H1 (cell line): ENCODE results near the gene KDM6B. TPM values are rescaled to one million over a fixed set of nuclear protein-coding genes. Genes with fewer than 3 reads are reported as not detected.

Source experiments
- CTCF ChIA-PET: fragments of 300-600 bp; sonication (Branson Sonifier 250); formaldehyde crosslinking; loops from one replicate; lab custom pipeline; 2021; ENCODE audit not compliant: partially characterized antibody; lab: Charles Lee
- POLR2A ChIA-PET: fragments of 300-600 bp; sonication (Branson Sonifier 250); formaldehyde crosslinking; loops from one replicate; lab custom pipeline; 2021; ENCODE audit warnings: inconsistent platforms; ENCODE audit not compliant: partially characterized antibody; lab: Charles Lee
- DNase-seq, 2 experiments: peaks; one replicate each; pipeline versions ENCODE4 v3.0.0 to v3.0.0-alpha.2; 2010 to 2022; ENCODE audit warnings: low spot score in 2 of 2, low read depth in 1 of 2, mixed read lengths in 1 of 2
- FAIRE-seq: peaks from 2 replicates; lab custom pipeline; 2011; peaks lifted over from hg19 to GRCh38; lab: Jason Lieb, UNC
- H2AFZ ChIP-seq: 2 replicates; pipeline ENCODE4 v1.8.1; 2012; ENCODE audit warnings: low read length, inconsistent platforms
- H2AK5ac ChIP-seq: 2 replicates; pipeline ENCODE4 v1.6.1; 2013; ENCODE audit warnings: low read depth, low read length
- H2BK120ac ChIP-seq: replicated peaks from 2 replicates; pipeline ENCODE3; 2013; ENCODE audit warnings: low read depth, low read length, inconsistent platforms
- H2BK12ac ChIP-seq: 2 replicates; pipeline ENCODE4 v1.6.1; 2013; ENCODE audit warnings: low read depth, low read length
- H2BK15ac ChIP-seq: 2 replicates; pipeline ENCODE4 v1.6.1; 2013; ENCODE audit warnings: low read length
- H2BK20ac ChIP-seq: 2 replicates; pipeline ENCODE4 v1.6.1; 2013; ENCODE audit warnings: low read length
- H2BK5ac ChIP-seq: 2 replicates; pipeline ENCODE4 v1.6.1; 2013; ENCODE audit warnings: low read depth, low read length
- H3K14ac ChIP-seq: 2 replicates; pipeline ENCODE4 v1.6.1; 2013; ENCODE audit warnings: inconsistent platforms; ENCODE audit not compliant: insufficient read length
- H3K18ac ChIP-seq: 2 replicates; pipeline ENCODE4 v1.6.1; 2013; ENCODE audit warnings: low read length; ENCODE audit errors: extremely low read depth
- H3K23ac ChIP-seq: 2 replicates; pipeline ENCODE4 v1.6.1; 2013; ENCODE audit warnings: inconsistent platforms; ENCODE audit not compliant: insufficient read length
- H3K23me2 ChIP-seq: 2 replicates; pipeline ENCODE4 v1.6.1; 2013; ENCODE audit warnings: low read depth, low read length
- H3K27ac ChIP-seq: 2 replicates; pipeline ENCODE4 v1.6.1; 2011; ENCODE audit warnings: low read depth, low read length, inconsistent platforms
- H3K27me3 ChIP-seq, 4 experiments: replicated peaks in 1 of 4; 1 replicate in 1 of 4; 2 replicates in 3 of 4; pipeline versions ENCODE4 v1.6.1 to v1.8.1; 2011 to 2013; ENCODE audit warnings: low read length in 3 of 4, mild to moderate bottlenecking in 3 of 4, inconsistent platforms in 2 of 4, mixed read lengths in 2 of 4, moderate library complexity in 1 of 4; ENCODE audit not compliant: control insufficient read depth in 3 of 4, insufficient read depth in 3 of 4; ENCODE audit errors: extremely low read depth in 1 of 4
- H3K36me3 ChIP-seq, 4 experiments: 2 replicates each; pipeline versions ENCODE4 v1.6.1 to v1.8.1; 2011 to 2013; ENCODE audit warnings: mild to moderate bottlenecking in 4 of 4, low read length in 3 of 4, moderate library complexity in 2 of 4, control low read depth in 1 of 4, inconsistent platforms in 1 of 4; ENCODE audit not compliant: insufficient read depth in 4 of 4, control insufficient read depth in 2 of 4
- H3K4ac ChIP-seq: replicated peaks from 2 replicates; pipeline ENCODE3; 2013; ENCODE audit warnings: low read length, low read depth, mixed read lengths, inconsistent platforms; ENCODE audit not compliant: insufficient read length
- H3K4me1 ChIP-seq, 4 experiments: replicated peaks in 1 of 4; 1 replicate in 1 of 4; 2 replicates in 3 of 4; pipeline versions ENCODE4 v1.6.1 to v1.8.1; 2011 to 2013; ENCODE audit warnings: low read length in 3 of 4, inconsistent platforms in 2 of 4, mixed read lengths in 1 of 4; ENCODE audit not compliant: insufficient read depth in 4 of 4, control insufficient read depth in 3 of 4
- H3K4me2 ChIP-seq, 2 experiments: 2 replicates each; pipeline versions ENCODE4 v1.6.1 to v1.8.1; 2011 to 2013; ENCODE audit warnings: low read depth in 2 of 2, low read length in 2 of 2, control low read depth in 1 of 2, inconsistent platforms in 1 of 2, mild to moderate bottlenecking in 1 of 2; ENCODE audit not compliant: insufficient read depth in 1 of 2
- H3K4me3 ChIP-seq, 4 experiments: fragments of 200-600, 300-600 bp in 1 of 4; sonication (generic), shearing (Covaris generic), sonication (Bioruptor Twin) in 1 of 4; 2 replicates each; pipeline versions ENCODE4 v1.5.1 to v1.8.1; 2011 to 2016; ENCODE audit warnings: low read length in 4 of 4, low read depth in 3 of 4, control low read depth in 2 of 4, inconsistent platforms in 2 of 4, mild to moderate bottlenecking in 2 of 4, mixed read lengths in 1 of 4, moderate library complexity in 1 of 4; ENCODE audit not compliant: insufficient read depth in 2 of 4; ENCODE audit errors: extremely low read depth in 1 of 4
- H3K56ac ChIP-seq: replicated peaks from 2 replicates; pipeline ENCODE3; 2013; ENCODE audit warnings: low read depth, mild to moderate bottlenecking, mixed read lengths, low read length, inconsistent platforms; ENCODE audit not compliant: insufficient read length
- H3K79me1 ChIP-seq: 2 replicates; pipeline ENCODE4 v1.6.1; 2013; ENCODE audit warnings: low read depth, low read length, control low read depth
- H3K79me2 ChIP-seq, 2 experiments: 2 replicates each; pipeline versions ENCODE4 v1.6.1 to v1.8.1; 2012 to 2013; ENCODE audit warnings: low read length in 2 of 2, mild to moderate bottlenecking in 2 of 2, inconsistent platforms in 1 of 2; ENCODE audit not compliant: insufficient read depth in 2 of 2, control insufficient read depth in 1 of 2
- H3K9ac ChIP-seq, 4 experiments: replicated peaks in 1 of 4; 1 replicate in 1 of 4; 2 replicates in 3 of 4; pipeline versions ENCODE4 v1.6.1 to v1.8.1; 2011 to 2013; ENCODE audit warnings: low read depth in 3 of 4, low read length in 3 of 4, control low read depth in 2 of 4, mild to moderate bottlenecking in 2 of 4, moderate library complexity in 2 of 4, inconsistent platforms in 1 of 4; ENCODE audit errors: extremely low read depth in 1 of 4
- H3K9me3 ChIP-seq, 2 experiments: 2 replicates each; pipeline versions ENCODE4 v1.6.1 to v1.8.1; 2012 to 2013; ENCODE audit warnings: mild to moderate bottlenecking in 2 of 2, moderate library complexity in 2 of 2, control low read depth in 1 of 2, inconsistent platforms in 1 of 2, low read depth in 1 of 2, low read length in 1 of 2, mixed read lengths in 1 of 2; ENCODE audit not compliant: insufficient read depth in 2 of 2
- H4K20me1 ChIP-seq, 2 experiments: replicated peaks in 1 of 2; 2 replicates each; pipeline versions ENCODE3 to v1.8.1; 2011 to 2013; ENCODE audit warnings: inconsistent platforms in 2 of 2, low read length in 2 of 2, mild to moderate bottlenecking in 1 of 2; ENCODE audit not compliant: insufficient read depth in 2 of 2, control insufficient read depth in 1 of 2
- H4K5ac ChIP-seq: 2 replicates; pipeline ENCODE4 v1.6.1; 2013; ENCODE audit warnings: low read length, low read depth, mixed read lengths, inconsistent platforms; ENCODE audit not compliant: insufficient read length
- H4K8ac ChIP-seq: 2 replicates; pipeline ENCODE4 v1.8.0; 2013; ENCODE audit warnings: mild to moderate bottlenecking, moderate library complexity, low read length, inconsistent platforms; ENCODE audit not compliant: insufficient read depth; ENCODE audit errors: extremely low read depth
- H4K91ac ChIP-seq: replicated peaks from 2 replicates; pipeline ENCODE3; 2013; ENCODE audit warnings: low read length, mixed read lengths, inconsistent platforms; ENCODE audit not compliant: insufficient read length
- BRCA1 ChIP-seq: IDR thresholded peaks from 2 replicates; pipeline ENCODE4 v1.6.1; 2012; ENCODE audit warnings: low read depth, low read length, improper control_type of control experiment
- CBX8 ChIP-seq: fragments of 300-800, 300-1000 bp; sonication (generic); IDR thresholded peaks from 2 replicates; pipeline ENCODE4 v1.7.1; 2016; ENCODE audit warnings: low read depth, low read length, borderline replicate concordance
- CTBP2 ChIP-seq: IDR thresholded peaks from 2 replicates; pipeline ENCODE4 v1.7.0; 2011; ENCODE audit warnings: borderline replicate concordance, mild to moderate bottlenecking, moderate library complexity, mixed read lengths, low read length; ENCODE audit not compliant: insufficient read depth, insufficient read length
- EP300 ChIP-seq, 2 experiments: IDR thresholded peaks; 1 replicate in 1 of 2; 2 replicates in 1 of 2; pipeline ENCODE4 v1.6.1; 2011 to 2012; ENCODE audit warnings: low read depth in 2 of 2, low read length in 2 of 2, mild to moderate bottlenecking in 2 of 2, borderline replicate concordance in 1 of 2, inconsistent platforms in 1 of 2, moderate library complexity in 1 of 2
- KDM1A ChIP-seq: fragments of 200-600, 300-600 bp; sonication (generic); IDR thresholded peaks from 2 replicates; pipeline ENCODE4 v1.7.1; 2016; ENCODE audit warnings: mild to moderate bottlenecking, low read length, borderline replicate concordance
- KDM4A ChIP-seq: IDR thresholded peaks from one replicate; pipeline ENCODE4 v1.7.1; 2012; ENCODE audit warnings: low read depth, mild to moderate bottlenecking, moderate library complexity, low read length, inconsistent platforms; ENCODE audit not compliant: severe bottlenecking
- SAP30 ChIP-seq: fragments of 300-600 bp; sonication (generic); IDR thresholded peaks from 2 replicates; pipeline ENCODE4 v1.7.1; 2012; ENCODE audit warnings: low read length, moderate library complexity, mild to moderate bottlenecking, inconsistent platforms; ENCODE audit not compliant: insufficient read depth, insufficient replicate concordance
- SP2 ChIP-seq: IDR thresholded peaks from 2 replicates; pipeline ENCODE4 v1.6.1; 2012; ENCODE audit warnings: mild to moderate bottlenecking, low read length, inconsistent platforms
- TAF1 ChIP-seq: IDR thresholded peaks from 2 replicates; pipeline ENCODE4 v1.6.1; 2011; ENCODE audit warnings: mild to moderate bottlenecking, low read depth, low read length
- TBP ChIP-seq: IDR thresholded peaks from 2 replicates; pipeline ENCODE4 v1.6.1; 2011; ENCODE audit warnings: low read depth, low read length, improper control_type of control experiment
- TEAD4 ChIP-seq: IDR thresholded peaks from 2 replicates; pipeline ENCODE4 v1.6.1; 2012; ENCODE audit warnings: low read depth, low read length, inconsistent platforms, mixed read lengths
- WGBS, 2 experiments: shearing (Covaris generic) in 1 of 2; methylation state at CpG; one replicate each; pipeline versions ENCODE4 v1.1.6 to v1.1.7; 2013 to 2015; ENCODE audit warnings: low lambda C conversion rate in 2 of 2, mixed read lengths in 2 of 2, inconsistent platforms in 1 of 2, low coverage in 1 of 2, missing lambda C conversion rate in 1 of 2; ENCODE audit not compliant: insufficient replicate concordance in 2 of 2, insufficient coverage in 1 of 2, insufficient read length in 1 of 2; ENCODE audit errors: extremely low coverage in 1 of 2, missing lambda C conversion rate in 1 of 2; 5-methylcytosine and 5-hydroxymethylcytosine counted together
- polyA plus RNA-seq, 7 experiments: library from polyadenylated mRNA; depleted of rRNA in 3 of 7; stranded (reverse) in 5 of 7; unstranded in 2 of 7; fragments of >200 nt in 5 of 7; fragments of 200-250 nt in 2 of 7; gene quantifications; 1 replicate in 5 of 7; 2 replicates in 1 of 7; 4 replicates in 1 of 7; pipeline versions ENCODE4 v1.2.1 to v1.2.3, GENCODE V29; 2011 to 2013; ENCODE audit warnings: missing spikeins in 2 of 7, mixed read lengths in 2 of 7
- total RNA-seq: library from RNA; stranded (reverse); fragmentation: NEBNext Ultra II Directional; extraction: Animal tissue kit (Norgen Biotek cat#: 25700); gene quantifications from 2 replicates; pipeline ENCODE4 v1.2.1, GENCODE V29; 2021
- TF ChIP-seq, protein P1 (sequence below): IDR thresholded peaks from 2 replicates; pipeline ENCODE4 v1.6.1; 2012; ENCODE audit warnings: inconsistent platforms

Gene KDM6B
- total and polyA plus RNA-seq, 2 of the 8 experiments (the other 6 are each of a cell fraction or from before 2014, with no cell fraction given): 0.48 to 3.7 TPM

DNA sequence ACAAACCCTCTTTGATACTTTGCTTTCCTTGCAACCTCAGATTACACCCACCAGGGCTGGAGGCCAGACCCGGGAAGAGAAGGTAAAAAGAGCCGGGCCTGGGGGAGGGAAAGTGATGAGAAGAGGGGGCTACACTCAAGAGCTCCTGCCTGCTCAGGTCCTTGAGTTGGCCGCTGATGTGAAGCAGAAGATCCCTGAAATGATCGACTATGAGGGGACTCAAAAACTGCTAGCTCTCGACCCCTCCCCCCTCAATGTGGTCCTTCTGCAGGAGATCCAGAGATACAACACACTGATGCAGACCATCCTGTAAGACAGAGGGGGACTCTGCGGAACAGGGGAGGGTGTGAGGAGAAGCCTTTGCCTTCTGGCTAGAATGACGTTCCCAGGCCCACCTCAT, 2.8 kb upstream of the KDM6B start:
- no peaks in the 10 kb centered on the region for H3K36me3 ChIP-seq
- ChIA-PET POLR2A (interaction anchor here (3.0 to 3.3 kb wide), 2 partner anchors 11 to 14 kb away, joined by 10 to 12 read pairs; no protein-coding TSS in a partner anchor), CTCF (interaction anchor here (1.4 to 5.5 kb wide), 3 partner anchors 11 to 87 kb away, joined by 4 to 26 read pairs (median 23); no protein-coding TSS in a partner anchor)
- no peak overlapping the region for H2BK5ac ChIP-seq
- no peak overlapping the region for H3K18ac ChIP-seq
- no peak overlapping the region for H3K4ac ChIP-seq
- H3K4me2 ChIP-seq: no peak overlapping the region
- no peak overlapping the region for H2BK15ac ChIP-seq
- 74% methylated on average over 6 of the region's 7 CpGs; no CpG with 5 or more reads in 1 of the 2 experiments for WGBS, 2 experiments
- H2AFZ ChIP-seq: no peak overlapping the region
- H4K8ac ChIP-seq: no peak overlapping the region
- no peaks in the 10 kb centered on the region for H3K79me1 ChIP-seq
- no peak overlapping the region for H3K9ac ChIP-seq
- H3K4me3 ChIP-seq: no peak overlapping the region
- H4K91ac ChIP-seq: no peak overlapping the region
- no peak overlapping the region for H2BK120ac ChIP-seq
- DNase-seq: no peak
- H3K23ac ChIP-seq: no peak overlapping the region
- no peak overlapping the region for H3K56ac ChIP-seq
- 0 out of 2 replicates have a peak overlapping the region, but pooled peaks have one; percentile 13 for H2AK5ac ChIP-seq
- no peaks in the 10 kb centered on the region for H3K79me2 ChIP-seq
- H2BK12ac ChIP-seq: 0 out of 2 replicates have a peak overlapping the region, but pooled peaks have one; percentile 3
- H3K14ac ChIP-seq: no peak overlapping the region
- peaks cover 4 to 38% (median 30%) of the 10 kb centered on the region in 4 experiments for H3K27me3 ChIP-seq
- no peaks in the 10 kb centered on the region for H4K20me1 ChIP-seq
- no peak overlapping the region for H3K27ac ChIP-seq
- no peak for FAIRE-seq
- peaks cover 18% of the 10 kb centered on the region for H3K23me2 ChIP-seq
- H3K9me3 ChIP-seq: no peaks in the 10 kb centered on the region
- H2BK20ac ChIP-seq: no peak overlapping the region
- H4K5ac ChIP-seq: no peak overlapping the region
- peaks cover 0 to 10% (median 5%) of the 10 kb centered on the region in 4 experiments; a peak in 5 of 7 replicates for H3K4me1 ChIP-seq
- no peak for TF ChIP-seq TEAD4
- no peak for TF ChIP-seq CTBP2
- TF ChIP-seq, protein P1, sequence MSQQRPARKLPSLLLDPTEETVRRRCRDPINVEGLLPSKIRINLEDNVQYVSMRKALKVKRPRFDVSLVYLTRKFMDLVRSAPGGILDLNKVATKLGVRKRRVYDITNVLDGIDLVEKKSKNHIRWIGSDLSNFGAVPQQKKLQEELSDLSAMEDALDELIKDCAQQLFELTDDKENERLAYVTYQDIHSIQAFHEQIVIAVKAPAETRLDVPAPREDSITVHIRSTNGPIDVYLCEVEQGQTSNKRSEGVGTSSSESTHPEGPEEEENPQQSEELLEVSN: no peak
- TF ChIP-seq EP300 (IDR thresholded peaks at IDR 0.05; ENCODE audit: borderline replicate concordance in 1 of 2, low read depth in 2 of 2, low read length in 2 of 2): no peak
- no peak for TF ChIP-seq SAP30
- TF ChIP-seq TBP: no peak
- no peak for TF ChIP-seq KDM1A
- no peak for TF ChIP-seq TAF1
- TF ChIP-seq CBX8: no peak
- TF ChIP-seq SP2: no peak
- no peak for TF ChIP-seq KDM4A
- no peak for TF ChIP-seq BRCA1
